DOHH2 (cell line): ENCODE measurements around the gene PODXL2.

ENCODE experiments used
- H3F3A ChIP-seq: fragments of 200-600 bp; sonication (generic), shearing (Covaris generic); 2 replicates; pipeline ENCODE4 v1.6.0; 2016; ENCODE audit warnings: antibody characterized with exemption, mild to moderate bottlenecking; ENCODE audit not compliant: control insufficient read depth, insufficient read depth
- H3K27ac ChIP-seq: fragments of 200-600 bp; sonication (generic); 2 replicates; pipeline ENCODE4 v1.5.1; 2014; ENCODE audit warnings: low read depth, mild to moderate bottlenecking, low read length, moderate library complexity
- H3K27me3 ChIP-seq: fragments of 200-600 bp; sonication (generic); 2 replicates; pipeline ENCODE4 v1.6.1; 2014; ENCODE audit warnings: mild to moderate bottlenecking, low read length, mixed read lengths; ENCODE audit not compliant: control insufficient read depth
- H3K36me3 ChIP-seq: fragments of 200-600 bp; sonication (generic); 2 replicates; pipeline ENCODE4 v1.6.1; 2014; ENCODE audit warnings: mild to moderate bottlenecking, low read length, moderate library complexity, mixed read lengths; ENCODE audit not compliant: control insufficient read depth
- H3K4me1 ChIP-seq: fragments of 200-600 bp; sonication (generic); 2 replicates; pipeline ENCODE4 v1.6.1; 2014; ENCODE audit warnings: mild to moderate bottlenecking, low read length, mixed read lengths; ENCODE audit not compliant: control insufficient read depth
- H3K4me2 ChIP-seq: fragments of 200-600 bp; sonication (generic); 2 replicates; pipeline ENCODE4 v1.6.0; 2014; ENCODE audit warnings: mild to moderate bottlenecking, low read length, moderate library complexity
- H3K4me3 ChIP-seq: fragments of 200-600 bp; sonication (generic); 2 replicates; pipeline ENCODE4 v1.5.1; 2014; ENCODE audit warnings: mild to moderate bottlenecking, low read length, mixed read lengths
- H3K79me2 ChIP-seq: fragments of 200-600 bp; sonication (generic); 2 replicates; pipeline ENCODE4 v1.6.1; 2014; ENCODE audit warnings: mild to moderate bottlenecking, low read length, mixed read lengths; ENCODE audit not compliant: control insufficient read depth
- H3K9me2 ChIP-seq: fragments of 200-600 bp; sonication (generic); replicated peaks from 2 replicates; pipeline ENCODE4 v1.6.1; 2014; ENCODE audit warnings: mild to moderate bottlenecking, low read length, mixed read lengths; ENCODE audit not compliant: control insufficient read depth
- H3K9me3 ChIP-seq: fragments of 200-600 bp; sonication (generic); 2 replicates; pipeline ENCODE4 v1.6.1; 2014; ENCODE audit warnings: antibody characterized with exemption, low read length, mixed read lengths; ENCODE audit not compliant: control insufficient read depth, insufficient read depth
- H4K20me1 ChIP-seq: fragments of 200-600 bp; sonication (generic); 2 replicates; pipeline ENCODE4 v1.6.0; 2014; ENCODE audit warnings: low read depth, mild to moderate bottlenecking, antibody characterized with exemption, low read length, moderate library complexity; ENCODE audit not compliant: control insufficient read depth, insufficient read depth
- CTCF ChIP-seq: fragments of 200-600 bp; sonication (generic); IDR thresholded peaks from one replicate; pipeline ENCODE4 v1.5.1; 2014; ENCODE audit warnings: antibody characterized with exemption, mild to moderate bottlenecking, low read depth, low read length; ENCODE audit not compliant: poor library complexity, severe bottlenecking
- EZH2phosphoT487 ChIP-seq: fragments of 200-600 bp; sonication (generic); IDR thresholded peaks from 2 replicates; pipeline ENCODE4 v1.6.1; 2017; ENCODE audit warnings: borderline replicate concordance, mild to moderate bottlenecking, antibody characterized with exemption, low read length, moderate library complexity, mixed read lengths

PODXL2 gene

DNA sequence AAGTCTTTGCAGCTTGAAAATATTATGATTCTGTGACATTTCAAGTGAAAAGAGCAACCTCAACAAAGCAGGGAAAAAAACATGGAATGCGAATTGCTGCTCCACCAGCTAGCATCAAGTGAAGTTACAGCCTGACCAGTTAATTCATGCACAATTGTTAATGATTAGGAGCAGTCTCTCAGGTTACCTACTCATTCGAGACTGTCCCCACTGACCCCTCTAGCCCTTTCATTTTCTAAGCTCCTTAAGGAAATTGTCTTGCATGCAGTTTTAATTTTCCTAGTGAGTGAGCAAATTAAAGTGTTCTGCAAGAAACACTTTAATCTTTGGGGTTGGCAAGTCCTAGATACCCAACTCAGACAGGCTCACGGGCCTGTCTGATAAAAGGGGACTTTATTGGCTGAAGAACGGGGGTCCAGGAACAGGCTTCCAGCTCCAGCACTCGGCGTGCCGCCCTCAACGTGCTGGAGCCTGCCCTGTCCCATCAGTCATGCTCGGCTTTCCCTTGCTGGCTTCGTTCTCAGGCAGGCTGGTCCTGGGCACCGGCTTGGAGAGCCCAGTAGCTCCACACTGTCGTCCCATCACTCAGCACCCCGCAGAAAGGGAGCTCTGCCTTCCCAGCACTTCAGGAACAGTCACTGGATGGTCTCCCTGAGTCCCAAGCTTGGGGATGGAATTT is 18.3 kb downstream of the PODXL2 start:
- no peaks in the 10 kb centered on the region for H3K9me2 ChIP-seq
- H3K4me2 ChIP-seq: no peak overlapping the region
- H3K36me3 ChIP-seq: no peaks in the 10 kb centered on the region
- no peaks in the 10 kb centered on the region for H3K9me3 ChIP-seq
- no peak overlapping the region for H3K27ac ChIP-seq
- TF ChIP-seq CTCF (no peak), EZH2phosphoT487 (no peak)
- H3K4me3 ChIP-seq: no peak overlapping the region
- H3K79me2 ChIP-seq: no peaks in the 10 kb centered on the region
- H3K4me1 ChIP-seq: peaks cover 7% of the 10 kb centered on the region
- H3F3A ChIP-seq: no peaks in the 10 kb centered on the region
- H3K27me3 ChIP-seq: peaks cover 16% of the 10 kb centered on the region
- H4K20me1 ChIP-seq: no peaks in the 10 kb centered on the region

- Histone ChIP-seq H3K36me3 (no peaks in the 10 kb centered on the region), H3K79me2 (no peaks in the 10 kb centered on the region), H3K27ac (no peak overlapping the region), H3K27me3 (peaks cover 21% of the 10 kb centered on the region), H3F3A (no peaks in the 10 kb centered on the region), H3K4me3 (no peak overlapping the region), H4K20me1 (no peaks in the 10 kb centered on the region), H3K4me2 (no peak overlapping the region), H3K9me2 (no peaks in the 10 kb centered on the region), H3K4me1 (peaks cover 7% of the 10 kb centered on the region), H3K9me3 (no peaks in the 10 kb centered on the region)
- TF ChIP-seq CTCF: no peak
- TF ChIP-seq EZH2phosphoT487: no peak
Observed at GRCh38 chr3:127647845-127648204, 18.8 kb downstream of the PODXL2 start.

DNA sequence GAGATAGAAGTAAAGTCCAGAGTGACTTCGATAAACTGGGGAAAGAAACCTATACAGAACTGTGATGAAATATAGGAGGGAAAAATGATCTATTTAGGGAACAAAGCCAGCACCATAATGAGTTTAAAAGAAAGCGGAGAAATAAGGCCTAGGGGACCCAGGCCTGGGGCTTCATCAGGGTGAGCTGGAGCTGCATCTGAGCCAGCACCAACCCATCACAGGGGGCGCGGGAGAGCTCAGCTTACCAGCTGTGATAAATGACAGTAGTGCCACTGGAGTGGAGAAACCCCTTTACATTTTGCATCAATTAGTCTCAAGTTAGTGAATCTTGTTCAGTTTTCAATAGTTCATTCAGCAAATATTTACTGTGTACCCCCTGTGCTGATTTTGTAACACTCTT is 21.3 kb downstream of the PODXL2 start:
- TF ChIP-seq CTCF (peak; percentile 14), EZH2phosphoT487 (no peak)
- no peak overlapping the region for H3K4me2 ChIP-seq
- peaks cover 30% of the 10 kb centered on the region for H3K27me3 ChIP-seq

More for the DNA sequence above, 21.3 kb downstream of the PODXL2 start:
- Histone ChIP-seq H3K79me2 (no peaks in the 10 kb centered on the region), H3K4me3 (no peak overlapping the region), H3K9me2 (no peaks in the 10 kb centered on the region), H3F3A (no peaks in the 10 kb centered on the region), H3K4me1 (no peaks in the 10 kb centered on the region), H3K36me3 (no peaks in the 10 kb centered on the region), H3K9me3 (no peaks in the 10 kb centered on the region), H3K27ac (no peak overlapping the region), H4K20me1 (no peaks in the 10 kb centered on the region)
